ENCODE results near the gene TRAPPC10. TPM values are rescaled to one million over a fixed set of nuclear protein-coding genes. Genes with fewer than 3 reads are reported as not detected.

The TRAPPC10 gene
- total and polyA plus RNA-seq, 9 of the 15 experiments (the other 6 are each of a cell fraction or from before 2014, with no cell fraction given) = 1.1 to 33.8 (median 24.3) TPM

- TF ChIP-seq ARID4B (CRISPR knock-in tag; IDR thresholded peaks at IDR 0.05) (peak; percentile 81), RBFOX2 (IDR thresholded peaks at IDR 0.05; ENCODE audit: low read depth, low read length) (peak; percentile 92), TCFL5 (CRISPR knock-in tag; conservative IDR thresholded peaks at IDR 0.05) (no peak), ZBED1 (IDR thresholded peaks at IDR 0.05) (no peak), CBFA2T2 (conservative IDR thresholded peaks at IDR 0.05) (no peak), GATAD2B (IDR thresholded peaks at IDR 0.05; ENCODE audit: borderline replicate concordance) (peak; percentile 97), MXI1 (IDR thresholded peaks at IDR 0.05; ENCODE audit: low read depth, low read length) (no peak), GTF2E2 (tag; IDR thresholded peaks at IDR 0.05) (no peak), TCF3 (CRISPR knock-in tag; IDR thresholded peaks at IDR 0.05) (no peak; the same call in 1 of the 2 replicates), IRF1 (CRISPR knock-in tag; IDR thresholded peaks at IDR 0.05; ENCODE audit: borderline replicate concordance) (no peak), LARP7 (IDR thresholded peaks at IDR 0.05) (no peak), ZNF436 (CRISPR knock-in tag; IDR thresholded peaks at IDR 0.05) (peak; percentile 56; the same call in 1 of the 2 replicates), MTA2 (IDR thresholded peaks at IDR 0.05; ENCODE audit: low read depth) (no peak), HDAC1 (IDR thresholded peaks at IDR 0.05) (peak in 1 of 2 experiments; percentile 38; a peak in 1 of 4 replicates), EP400 (IDR thresholded peaks at IDR 0.05) (peak; percentile 59; the same call in 1 of the 2 replicates), ZNF431 (CRISPR knock-in tag; IDR thresholded peaks at IDR 0.05) (0 out of 2 replicates have a peak, but pooled peaks have one; percentile 56), ATF4 (CRISPR knock-in tag; IDR thresholded peaks at IDR 0.05) (peak; percentile 70; the same call in 1 of the 2 replicates), BRF1 (IDR thresholded peaks at IDR 0.05; ENCODE audit: borderline replicate concordance, extremely low read depth, insufficient read length) (no peak), ZNF584 (CRISPR knock-in tag; IDR thresholded peaks at IDR 0.05; ENCODE audit: low read depth) (0 out of 2 replicates have a peak, but pooled peaks have one; percentile 44)
- TF ChIP-seq, protein P1, sequence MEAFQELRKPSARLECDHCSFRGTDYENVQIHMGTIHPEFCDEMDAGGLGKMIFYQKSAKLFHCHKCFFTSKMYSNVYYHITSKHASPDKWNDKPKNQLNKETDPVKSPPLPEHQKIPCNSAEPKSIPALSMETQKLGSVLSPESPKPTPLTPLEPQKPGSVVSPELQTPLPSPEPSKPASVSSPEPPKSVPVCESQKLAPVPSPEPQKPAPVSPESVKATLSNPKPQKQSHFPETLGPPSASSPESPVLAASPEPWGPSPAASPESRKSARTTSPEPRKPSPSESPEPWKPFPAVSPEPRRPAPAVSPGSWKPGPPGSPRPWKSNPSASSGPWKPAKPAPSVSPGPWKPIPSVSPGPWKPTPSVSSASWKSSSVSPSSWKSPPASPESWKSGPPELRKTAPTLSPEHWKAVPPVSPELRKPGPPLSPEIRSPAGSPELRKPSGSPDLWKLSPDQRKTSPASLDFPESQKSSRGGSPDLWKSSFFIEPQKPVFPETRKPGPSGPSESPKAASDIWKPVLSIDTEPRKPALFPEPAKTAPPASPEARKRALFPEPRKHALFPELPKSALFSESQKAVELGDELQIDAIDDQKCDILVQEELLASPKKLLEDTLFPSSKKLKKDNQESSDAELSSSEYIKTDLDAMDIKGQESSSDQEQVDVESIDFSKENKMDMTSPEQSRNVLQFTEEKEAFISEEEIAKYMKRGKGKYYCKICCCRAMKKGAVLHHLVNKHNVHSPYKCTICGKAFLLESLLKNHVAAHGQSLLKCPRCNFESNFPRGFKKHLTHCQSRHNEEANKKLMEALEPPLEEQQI (IDR thresholded peaks at IDR 0.05) = no peak
Observed at GRCh38 chr21:44011579-44012473, at the start of gene TRAPPC10 (continued).

Data from K562 (cell line).